ENCODE results near the gene IFNL2. TPM values are rescaled to one million over a fixed set of nuclear protein-coding genes. Genes with fewer than 3 reads are reported as not detected.

The IFNL2 gene
- total and polyA plus RNA-seq, 8 donors: not detected

DNA sequence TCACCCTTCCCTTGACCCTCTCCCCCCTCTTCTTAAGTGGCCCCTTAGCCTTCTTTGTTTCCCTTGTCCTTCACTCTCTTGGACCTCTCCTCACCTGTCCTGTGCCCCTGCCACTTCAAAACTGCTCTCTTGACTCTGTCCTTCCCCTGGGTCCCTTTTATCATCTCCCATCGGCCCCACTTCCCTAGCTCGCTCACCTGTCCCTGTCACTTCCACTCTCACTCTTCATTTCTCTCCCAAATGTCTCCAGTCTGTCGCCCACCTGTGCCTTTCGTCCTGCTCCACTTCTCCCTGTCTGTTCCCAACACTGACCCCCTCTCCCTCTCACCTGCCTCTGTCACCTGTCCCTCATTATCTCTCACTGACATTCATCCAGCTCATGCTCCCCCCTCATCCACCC is 28.7 kb downstream of the IFNL2 start:
- H3K9me3 ChIP-seq: no peaks in the 10 kb centered on the region
- 78 to 88% (median 85%) methylated on average over 4 of the region's 4 CpGs for WGBS, 5 donors
- intact Hi-C loops (cut with DNase I; ENCODE audit: low total_unique reads): no loop called here
- no peaks in the 10 kb centered on the region for H3K4me1 ChIP-seq
- no peak overlapping the region for H3K27ac ChIP-seq
- DNase-seq: no peak
- TF ChIP-seq EP300 (IDR thresholded peaks at IDR 0.05) (no peak), POLR2AphosphoS5 (IDR thresholded peaks at IDR 0.05) (no peak)
- H3K36me3 ChIP-seq: no peaks in the 10 kb centered on the region
- peaks cover 0 to 17% (median 4%) of the 10 kb centered on the region in 3 donors for H3K27me3 ChIP-seq
- H3K4me3 ChIP-seq: no peak overlapping the region

DNA sequence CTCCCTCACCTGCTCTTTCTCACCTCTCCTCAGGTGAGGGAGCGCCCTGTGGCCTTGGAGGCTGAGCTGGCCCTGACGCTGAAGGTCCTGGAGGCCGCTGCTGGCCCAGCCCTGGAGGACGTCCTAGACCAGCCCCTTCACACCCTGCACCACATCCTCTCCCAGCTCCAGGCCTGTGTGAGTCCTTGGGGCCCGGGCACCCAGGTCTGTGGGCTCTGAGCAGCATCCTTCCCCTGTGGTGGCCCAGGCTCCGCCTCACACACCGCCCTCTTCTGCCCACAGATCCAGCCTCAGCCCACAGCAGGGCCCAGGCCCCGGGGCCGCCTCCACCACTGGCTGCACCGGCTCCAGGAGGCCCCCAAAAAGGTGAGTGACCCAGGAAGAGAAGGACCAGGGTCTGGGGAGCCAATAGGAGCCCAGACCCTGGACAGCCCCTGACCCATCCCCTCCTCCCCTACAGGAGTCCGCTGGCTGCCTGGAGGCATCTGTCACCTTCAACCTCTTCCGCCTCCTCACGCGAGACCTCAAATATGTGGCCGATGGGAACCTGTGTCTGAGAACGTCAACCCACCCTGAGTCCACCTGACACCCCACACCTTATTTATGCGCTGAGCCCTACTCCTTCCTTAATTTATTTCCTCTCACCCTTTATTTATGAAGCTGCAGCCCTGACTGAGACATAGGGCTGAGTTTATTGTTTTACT is 29.9 kb downstream of the IFNL2 start:
- Histone ChIP-seq H3K36me3 (no peaks in the 10 kb centered on the region), H3K4me3 (no peak overlapping the region), H3K9me3 (no peaks in the 10 kb centered on the region), H3K27ac (peak overlapping the region in 1 of 5 donors; percentile 22), H3K4me1 (no peaks in the 10 kb centered on the region), H3K27me3 (peaks cover 0 to 16% (median 4%) of the 10 kb centered on the region in 3 donors)
- 59 to 68% (median 63%) methylated on average over 12 to 17 of the region's 17 CpGs for WGBS, 5 donors
- TF ChIP-seq EP300 (IDR thresholded peaks at IDR 0.05) (no peak), POLR2AphosphoS5 (IDR thresholded peaks at IDR 0.05) (no peak), POLR2A (IDR thresholded peaks at IDR 0.05) (no peak)
- TF ChIP-seq, protein P1, sequence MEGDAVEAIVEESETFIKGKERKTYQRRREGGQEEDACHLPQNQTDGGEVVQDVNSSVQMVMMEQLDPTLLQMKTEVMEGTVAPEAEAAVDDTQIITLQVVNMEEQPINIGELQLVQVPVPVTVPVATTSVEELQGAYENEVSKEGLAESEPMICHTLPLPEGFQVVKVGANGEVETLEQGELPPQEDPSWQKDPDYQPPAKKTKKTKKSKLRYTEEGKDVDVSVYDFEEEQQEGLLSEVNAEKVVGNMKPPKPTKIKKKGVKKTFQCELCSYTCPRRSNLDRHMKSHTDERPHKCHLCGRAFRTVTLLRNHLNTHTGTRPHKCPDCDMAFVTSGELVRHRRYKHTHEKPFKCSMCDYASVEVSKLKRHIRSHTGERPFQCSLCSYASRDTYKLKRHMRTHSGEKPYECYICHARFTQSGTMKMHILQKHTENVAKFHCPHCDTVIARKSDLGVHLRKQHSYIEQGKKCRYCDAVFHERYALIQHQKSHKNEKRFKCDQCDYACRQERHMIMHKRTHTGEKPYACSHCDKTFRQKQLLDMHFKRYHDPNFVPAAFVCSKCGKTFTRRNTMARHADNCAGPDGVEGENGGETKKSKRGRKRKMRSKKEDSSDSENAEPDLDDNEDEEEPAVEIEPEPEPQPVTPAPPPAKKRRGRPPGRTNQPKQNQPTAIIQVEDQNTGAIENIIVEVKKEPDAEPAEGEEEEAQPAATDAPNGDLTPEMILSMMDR (IDR thresholded peaks at IDR 0.05): no peak
- intact Hi-C loops (cut with DNase I; ENCODE audit: low total_unique reads): no loop called here
- peak; percentile 37 to 40 for DNase-seq

DNA sequence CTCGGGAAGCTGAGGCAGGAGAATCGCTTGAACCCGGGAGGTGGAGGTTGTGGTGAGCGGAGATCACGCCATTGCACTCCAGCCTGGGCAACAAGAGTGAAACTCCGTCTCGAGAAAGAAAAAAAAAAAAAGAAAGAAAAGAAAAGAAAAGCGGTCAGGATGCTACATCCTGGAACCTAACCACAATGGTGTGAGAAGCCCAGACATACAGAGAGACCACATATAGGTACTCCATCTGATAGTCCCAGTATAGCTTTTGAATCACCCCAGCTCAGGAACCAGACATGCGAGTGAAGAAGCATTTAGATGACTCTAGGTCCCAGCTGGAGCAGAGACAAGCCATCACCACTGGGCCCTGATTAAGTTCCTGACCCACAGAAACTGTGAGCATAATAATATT is 31.2 kb downstream of the IFNL2 start:
- H3K27ac ChIP-seq: no peak overlapping the region
- H3K27me3 ChIP-seq: peaks cover 0 to 29% (median 11%) of the 10 kb centered on the region in 3 donors
- TF ChIP-seq POLR2A (IDR thresholded peaks at IDR 0.05): no peak
- TF ChIP-seq POLR2AphosphoS5 (IDR thresholded peaks at IDR 0.05): no peak
- no peak for TF ChIP-seq EP300 (IDR thresholded peaks at IDR 0.05)
- TF ChIP-seq, protein P1 (IDR thresholded peaks at IDR 0.05): no peak
- no peak for DNase-seq
- no peak overlapping the region for H3K4me3 ChIP-seq
- H3K9me3 ChIP-seq: no peaks in the 10 kb centered on the region
- H3K4me1 ChIP-seq: no peaks in the 10 kb centered on the region
- WGBS, 5 donors: 79 to 89% (median 85%) methylated on average over 9 of the region's 9 CpGs
- no peaks in the 10 kb centered on the region for H3K36me3 ChIP-seq
- intact Hi-C loops (cut with DNase I; ENCODE audit: low total_unique reads): no loop called here

DNA sequence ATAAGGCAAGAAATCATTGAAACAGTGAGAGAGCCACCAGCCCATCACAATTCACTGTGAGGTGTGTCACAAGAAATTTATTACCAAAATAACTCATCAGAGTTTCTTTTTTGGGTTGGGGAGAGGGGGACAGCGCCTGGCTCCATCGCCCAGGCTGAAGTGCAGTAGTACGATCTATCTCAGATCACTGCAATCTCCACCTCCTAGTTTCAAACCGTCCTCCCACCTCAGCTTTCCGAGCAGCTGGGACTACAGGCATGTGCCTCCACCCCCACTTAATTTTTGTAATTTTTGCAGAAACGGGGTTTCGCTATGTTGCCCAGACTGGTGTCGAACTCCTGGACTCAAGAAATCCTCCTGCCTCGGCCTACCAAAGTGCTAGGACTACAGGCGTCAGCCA is 31.6 kb downstream of the IFNL2 start:
- WGBS, 5 donors: 89 to 95% (median 91%) methylated on average over 10 of the region's 10 CpGs
- no peak overlapping the region for H3K27ac ChIP-seq
- DNase-seq: no peak
- intact Hi-C loops (cut with DNase I; ENCODE audit: low total_unique reads): no loop called here
- no peaks in the 10 kb centered on the region for H3K4me1 ChIP-seq
- TF ChIP-seq POLR2A (IDR thresholded peaks at IDR 0.05) (no peak), EP300 (IDR thresholded peaks at IDR 0.05) (no peak), POLR2AphosphoS5 (IDR thresholded peaks at IDR 0.05) (no peak)
- TF ChIP-seq, protein P1 (IDR thresholded peaks at IDR 0.05): no peak
- no peak overlapping the region for H3K4me3 ChIP-seq
- no peaks in the 10 kb centered on the region for H3K36me3 ChIP-seq
- H3K9me3 ChIP-seq: no peaks in the 10 kb centered on the region
- H3K27me3 ChIP-seq: peaks cover 0 to 33% (median 13%) of the 10 kb centered on the region in 3 donors

DNA sequence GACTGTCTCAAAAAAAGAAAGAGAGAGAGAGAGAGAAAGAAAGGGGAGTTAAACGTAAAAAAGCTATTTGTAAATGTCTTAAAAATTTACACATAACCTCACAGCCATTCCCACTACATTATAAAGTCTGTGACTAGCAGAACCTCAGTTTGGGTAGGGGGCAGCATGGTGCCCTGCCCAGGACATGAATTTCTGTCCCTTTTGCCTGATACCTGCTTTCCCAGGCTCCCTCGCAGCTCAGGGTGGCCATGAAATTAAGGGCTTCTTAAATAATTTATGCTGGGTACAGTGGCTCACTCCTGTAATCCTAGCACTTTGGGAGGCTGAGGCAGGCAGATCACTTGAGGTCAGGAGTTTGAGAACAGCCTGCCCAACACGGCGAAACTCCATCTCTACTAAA is 32.8 kb downstream of the IFNL2 start:
- intact Hi-C loops (cut with DNase I; ENCODE audit: low total_unique reads): no loop called here
- Histone ChIP-seq H3K27me3 (peaks cover 0 to 45% (median 21%) of the 10 kb centered on the region in 3 donors), H3K9me3 (no peaks in the 10 kb centered on the region), H3K36me3 (no peaks in the 10 kb centered on the region), H3K4me3 (no peak overlapping the region), H3K27ac (no peak overlapping the region), H3K4me1 (no peaks in the 10 kb centered on the region)
- TF ChIP-seq POLR2A (IDR thresholded peaks at IDR 0.05) (no peak), POLR2AphosphoS5 (IDR thresholded peaks at IDR 0.05) (no peak), EP300 (IDR thresholded peaks at IDR 0.05) (no peak)
- TF ChIP-seq, protein P1 (IDR thresholded peaks at IDR 0.05): no peak
- WGBS, 5 donors: 81 to 85% (median 81%) methylated on average over 4 of the region's 4 CpGs
- DNase-seq: no peak
